HL-60/S4 (cell line): ENCODE results near the gene MRPL53.

Experiments used
- in situ Hi-C: fragments of 300-500 bp; cut with MboI; formaldehyde crosslinking; loops from 2 replicates; pipeline ENCODE4 v1.14.3; 2022; ENCODE audit warnings: low sequenced_read_pairs

MRPL53 gene

DNA sequence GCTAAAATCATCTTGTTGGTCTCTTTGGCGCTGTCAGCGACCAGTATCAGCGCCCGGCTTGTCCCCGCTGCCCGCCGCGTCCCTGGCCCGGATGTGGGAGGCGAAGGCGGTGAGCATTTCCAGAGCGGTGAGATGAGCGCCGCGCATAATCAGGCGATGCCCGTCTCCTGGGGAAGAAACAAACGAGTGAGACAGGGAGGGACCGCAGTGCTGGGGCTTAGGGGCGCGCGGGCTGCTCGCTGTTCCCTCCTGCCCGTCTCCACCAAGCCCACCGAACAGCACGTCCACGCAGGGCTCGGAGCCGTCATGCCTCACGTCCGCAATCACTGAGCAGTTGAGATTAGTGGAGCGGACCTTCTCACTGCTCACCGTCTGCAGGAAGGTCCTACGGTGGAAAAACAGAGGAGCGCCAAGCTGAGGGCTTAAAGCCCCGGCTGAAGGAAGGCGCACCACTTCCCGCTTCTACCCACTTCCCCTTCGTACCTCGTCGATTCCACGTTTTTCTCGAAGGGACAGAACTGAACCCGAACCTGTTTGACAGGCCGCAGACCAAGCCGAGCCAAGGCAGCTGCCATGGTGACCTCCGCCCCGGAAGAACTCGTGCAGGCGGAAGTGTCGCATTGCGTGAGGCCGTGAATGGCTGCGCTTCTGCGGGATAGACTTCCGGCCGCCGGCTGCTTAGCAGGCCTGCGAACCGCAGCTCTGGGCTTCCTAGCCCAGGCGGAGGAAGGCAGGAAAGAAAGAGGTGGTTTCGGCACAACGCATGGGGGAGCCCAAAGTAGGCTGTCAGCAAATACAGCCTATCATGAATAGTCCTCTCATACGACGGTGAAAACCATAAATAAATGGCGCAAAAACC is at the start of gene MRPL53:
MRPL53 (minus strand) TSS at position 595 of the 859 bp plus-strand sequence; CDS start at position 575, 20 bp downstream.
- in situ Hi-C loops = no loop called here

DNA sequence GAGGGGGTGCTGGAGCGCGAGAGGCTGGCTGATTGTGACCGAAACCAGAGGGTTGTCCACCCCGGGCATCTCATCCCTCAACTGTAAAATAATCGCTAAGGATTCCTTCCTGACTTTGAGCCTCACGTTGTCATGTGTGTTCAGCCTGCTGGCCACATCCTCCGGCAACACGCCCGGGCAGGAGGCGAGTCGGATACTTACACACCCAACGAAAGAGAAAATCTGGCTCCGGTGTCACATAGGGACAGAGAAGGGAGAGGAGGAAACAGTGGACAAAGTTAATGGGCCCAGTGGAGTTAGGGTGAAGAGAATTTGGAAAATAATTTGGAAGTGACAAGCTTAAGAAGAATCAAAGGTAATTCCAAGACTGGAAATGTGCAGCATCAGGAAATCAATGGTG is 44.2 kb upstream of the MRPL53 start:
- in situ Hi-C loops = no loop called here

DNA sequence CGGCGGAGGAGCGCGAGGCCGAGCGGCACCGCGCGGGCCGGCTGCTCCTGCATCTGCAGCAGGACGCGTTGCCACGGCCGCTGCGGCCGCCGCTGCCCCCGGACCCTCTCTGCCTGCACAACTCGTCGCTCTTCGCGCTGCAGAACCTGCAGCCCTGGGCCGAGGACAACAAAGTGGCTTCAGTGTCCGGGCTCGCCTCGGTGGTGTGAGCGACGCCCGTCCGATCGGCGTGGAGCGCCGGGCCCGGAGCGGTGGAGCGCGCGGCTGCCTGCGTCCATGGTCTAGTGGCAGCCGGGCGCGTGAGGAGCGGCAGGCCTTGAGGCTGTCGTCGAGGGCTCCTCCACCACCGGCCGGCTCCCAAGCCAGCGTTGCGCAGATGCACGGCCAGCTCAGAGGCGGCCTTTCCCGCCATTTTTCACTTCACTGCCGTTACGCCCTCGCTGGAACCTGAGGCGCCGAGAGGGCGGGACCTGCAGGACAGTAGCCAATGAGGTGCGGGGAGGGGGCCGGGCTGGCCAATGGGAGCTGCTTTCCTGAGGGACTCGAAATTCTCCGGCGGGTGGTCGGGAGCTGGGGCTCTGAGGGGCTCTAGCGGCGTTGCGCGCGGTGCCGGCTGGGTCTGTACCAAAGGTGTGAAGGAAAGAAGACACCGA is 43.6 kb upstream of the MRPL53 start:
- in situ Hi-C loops = no loop called here

DNA sequence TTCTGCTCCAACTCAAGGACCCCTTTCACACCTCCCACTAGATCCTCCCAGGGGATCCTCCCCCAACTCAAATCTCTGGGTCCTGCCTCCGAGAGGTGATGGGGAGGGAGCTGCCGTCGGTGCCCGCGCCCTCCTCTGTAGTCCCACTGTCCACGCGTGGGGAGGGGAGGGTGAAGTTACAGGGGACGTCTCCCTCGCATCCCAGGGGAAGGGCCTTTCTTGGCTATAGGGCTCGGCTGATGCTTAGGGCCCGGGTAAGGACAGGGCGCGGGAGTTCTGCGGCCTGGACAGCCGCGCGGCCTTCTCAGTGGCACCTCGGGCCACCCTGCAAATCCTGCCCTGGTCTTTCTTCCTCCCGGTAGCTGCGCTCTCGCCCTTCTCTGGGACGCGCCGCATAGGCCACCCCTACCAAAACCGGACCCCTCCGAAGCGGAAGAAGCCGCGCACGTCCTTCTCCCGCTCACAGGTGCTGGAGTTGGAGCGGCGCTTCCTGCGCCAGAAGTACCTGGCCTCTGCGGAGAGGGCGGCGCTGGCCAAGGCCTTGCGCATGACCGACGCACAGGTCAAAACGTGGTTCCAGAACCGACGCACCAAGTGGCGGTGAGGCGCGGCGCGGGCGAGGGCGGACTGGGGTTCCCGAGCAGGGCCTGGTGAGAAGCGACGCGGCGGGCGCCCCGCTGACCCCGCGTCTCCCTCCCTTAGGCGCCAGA is 42.9 kb upstream of the MRPL53 start:
- in situ Hi-C loops = no loop called here

DNA sequence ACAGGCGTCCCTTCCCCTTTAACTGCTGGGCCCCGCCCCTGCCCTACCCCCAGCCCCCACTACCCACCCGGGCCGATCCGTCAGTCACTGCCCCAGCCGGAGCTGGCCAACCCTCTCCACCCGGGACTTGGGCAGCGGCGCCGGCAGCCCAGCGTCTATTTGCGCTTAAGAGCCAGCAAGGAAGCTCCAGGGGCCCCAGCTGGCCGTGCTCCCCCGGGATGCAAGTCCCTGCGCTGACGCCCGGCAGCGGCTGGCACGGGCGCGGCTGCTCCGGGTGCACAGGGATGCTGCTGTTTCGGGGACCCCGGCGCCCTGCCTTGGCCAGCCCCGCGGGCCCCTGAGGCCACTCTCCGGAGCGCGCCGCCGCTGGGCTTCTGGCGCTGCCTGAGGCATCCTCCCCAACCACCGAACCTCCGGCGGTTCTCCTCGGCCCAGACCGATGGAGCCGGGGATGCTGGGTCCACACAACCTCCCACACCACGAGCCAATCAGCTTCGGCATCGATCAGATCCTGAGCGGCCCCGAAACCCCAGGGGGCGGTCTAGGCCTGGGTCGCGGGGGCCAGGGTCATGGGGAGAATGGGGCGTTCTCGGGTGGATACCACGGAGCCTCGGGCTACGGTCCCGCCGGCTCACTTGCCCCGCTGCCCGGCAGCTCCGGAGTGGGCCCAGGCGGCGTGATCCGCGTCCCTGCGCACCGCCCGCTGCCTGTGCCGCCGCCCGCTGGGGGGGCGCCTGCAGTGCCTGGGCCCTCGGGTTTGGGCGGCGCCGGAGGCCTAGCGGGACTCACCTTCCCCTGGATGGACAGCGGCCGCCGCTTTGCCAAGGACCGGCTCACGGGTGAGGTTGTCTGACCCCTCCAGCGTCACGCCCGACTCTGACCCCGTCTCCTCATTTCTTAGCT is 42.1 kb upstream of the MRPL53 start, which contains the start of gene TLX2:
TLX2 (plus strand) TSS at position 83 of the 903 bp plus-strand sequence; CDS start at position 440, 357 bp downstream.
- in situ Hi-C loops = no loop called here

DNA sequence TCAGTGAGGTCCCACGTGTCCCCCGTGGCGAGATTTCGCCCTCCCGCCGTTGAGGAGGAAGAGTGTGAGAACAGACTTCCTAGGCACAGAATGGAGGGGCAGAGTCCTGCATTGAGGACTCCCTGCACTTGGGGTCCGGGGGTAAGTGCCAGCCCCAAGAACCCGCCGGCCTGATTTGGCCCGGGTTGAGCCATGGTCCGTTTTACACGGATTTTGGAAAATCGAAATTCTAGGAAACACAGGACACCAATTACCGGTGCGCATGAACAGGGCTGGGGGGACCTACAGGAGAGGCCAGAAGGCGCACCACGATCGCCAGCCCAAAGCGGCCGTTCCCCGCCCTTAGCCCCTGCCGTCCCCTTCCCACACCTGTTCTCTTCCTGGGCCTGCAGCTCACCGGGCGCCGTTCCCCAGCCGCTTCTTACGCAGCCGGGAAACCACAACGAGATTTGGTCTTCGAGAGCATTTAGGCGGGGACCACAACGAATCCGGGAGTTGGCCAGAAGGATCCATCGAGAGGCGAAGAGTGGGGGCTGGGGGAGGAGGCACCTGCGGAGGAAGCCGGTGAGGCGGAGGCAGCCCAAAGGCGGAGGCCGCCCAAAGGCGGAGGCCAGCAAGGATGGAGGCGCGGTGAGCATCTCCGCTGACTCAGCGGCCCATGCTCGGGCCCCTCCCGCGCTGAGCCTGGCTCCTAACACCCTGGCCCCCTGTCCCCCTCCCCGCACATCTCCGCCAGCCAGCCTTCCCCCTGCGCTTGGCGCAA is 41.3 kb upstream of the MRPL53 start:
- in situ Hi-C loops = no loop called here

DNA sequence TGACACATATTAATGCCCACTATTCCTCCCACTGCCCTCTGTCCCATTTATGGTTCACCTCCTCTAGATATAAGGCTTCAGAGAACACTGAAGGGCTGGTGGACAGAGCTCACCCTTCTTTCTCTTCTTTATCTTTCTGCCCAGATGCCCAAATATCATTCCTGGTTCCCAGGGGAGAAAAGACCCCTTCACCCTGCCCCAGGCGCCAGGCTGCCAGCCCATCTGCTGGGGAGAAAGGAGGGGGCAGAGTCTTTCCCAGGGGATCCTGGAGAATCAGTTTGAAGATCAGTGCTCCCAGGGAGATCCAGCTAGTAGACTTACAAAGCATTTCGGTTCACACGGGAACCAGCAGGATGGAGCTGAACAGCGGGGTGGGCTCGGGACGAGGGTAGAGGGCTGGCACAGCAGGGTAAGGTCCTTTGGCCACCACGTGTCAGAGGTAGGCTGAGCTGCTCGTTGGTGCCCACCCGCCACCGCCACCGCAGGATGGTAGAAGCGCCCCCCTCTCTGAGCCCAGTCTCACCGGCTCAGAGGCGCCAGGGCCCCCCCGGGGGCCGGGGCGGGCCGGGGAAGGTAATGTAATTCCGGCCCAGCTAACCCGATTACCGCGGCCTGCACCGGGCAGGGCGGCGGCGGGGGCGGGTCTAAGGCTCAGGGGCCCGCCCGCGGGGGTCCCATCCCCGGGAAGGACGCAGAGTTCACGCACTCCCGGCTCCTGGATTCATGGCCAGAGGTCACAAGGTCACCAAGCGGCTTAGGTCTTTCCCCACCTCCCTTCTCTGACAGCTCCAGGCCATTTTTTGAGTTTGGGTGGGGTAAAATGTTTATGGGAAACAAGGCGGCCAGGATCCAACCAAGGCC is 40.5 kb upstream of the MRPL53 start:
- in situ Hi-C loops = no loop called here

DNA sequence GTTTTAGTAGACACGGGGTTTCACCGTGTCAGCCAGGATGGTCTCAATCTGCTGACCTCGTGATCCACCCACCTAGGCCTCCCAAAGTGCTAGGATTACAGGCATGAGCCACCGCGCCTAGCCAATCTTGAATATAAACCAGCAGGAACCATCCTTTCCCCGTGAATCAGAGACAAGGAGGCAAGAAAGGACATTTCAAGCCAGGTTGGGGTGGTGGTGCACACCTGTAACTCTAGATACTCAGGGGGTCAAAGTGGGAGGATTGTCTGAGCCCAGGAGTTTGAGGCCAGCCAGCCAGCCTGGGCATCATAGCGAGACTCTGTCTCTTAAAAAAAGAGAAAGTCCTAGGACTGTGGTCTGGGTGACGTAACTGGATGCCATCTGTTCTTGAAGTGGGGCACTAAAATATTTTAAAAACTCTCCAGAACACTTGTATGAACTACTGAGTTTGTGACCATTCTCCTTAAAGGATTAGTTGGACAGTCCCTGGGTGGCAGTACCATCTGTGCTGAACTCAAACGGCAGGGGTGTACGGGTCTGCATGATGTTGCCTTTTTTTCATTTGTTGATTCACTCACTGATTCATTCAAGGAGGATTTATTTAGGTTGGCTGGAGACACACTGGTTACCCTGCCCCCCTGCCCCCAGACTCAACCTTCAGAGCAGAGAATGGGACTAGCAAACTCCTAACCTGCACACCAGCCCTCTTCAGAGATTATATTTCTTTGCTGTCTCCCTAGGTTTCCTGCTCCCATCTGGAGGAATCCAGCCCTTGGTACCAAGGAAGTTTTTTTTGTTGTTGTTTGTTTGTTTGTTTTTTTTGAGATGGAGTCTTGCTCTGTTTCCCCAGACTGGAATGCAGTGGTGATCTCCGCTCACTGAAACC is 38.9 kb upstream of the MRPL53 start:
- in situ Hi-C loops = no loop called here

DNA sequence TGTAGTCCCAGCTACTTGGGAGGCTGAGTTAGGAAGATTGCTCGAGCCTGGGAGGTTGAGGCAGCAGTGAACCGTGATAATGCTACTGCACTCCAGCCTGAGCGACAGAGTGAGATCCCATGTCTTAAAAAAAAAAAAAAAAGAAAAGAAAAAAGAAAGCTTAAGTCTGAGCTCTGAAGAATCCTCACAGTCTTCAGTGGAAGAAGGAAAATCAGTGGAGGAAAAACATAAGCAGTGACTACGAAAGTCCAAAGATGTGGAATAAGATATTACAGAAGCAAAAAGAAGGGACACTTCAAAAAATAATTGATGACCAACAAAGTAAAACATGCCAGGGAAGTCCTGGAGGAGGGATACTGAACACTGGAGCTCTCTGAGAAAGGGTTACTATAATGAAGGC is 37.8 kb upstream of the MRPL53 start:
- in situ Hi-C loops = no loop called here

DNA sequence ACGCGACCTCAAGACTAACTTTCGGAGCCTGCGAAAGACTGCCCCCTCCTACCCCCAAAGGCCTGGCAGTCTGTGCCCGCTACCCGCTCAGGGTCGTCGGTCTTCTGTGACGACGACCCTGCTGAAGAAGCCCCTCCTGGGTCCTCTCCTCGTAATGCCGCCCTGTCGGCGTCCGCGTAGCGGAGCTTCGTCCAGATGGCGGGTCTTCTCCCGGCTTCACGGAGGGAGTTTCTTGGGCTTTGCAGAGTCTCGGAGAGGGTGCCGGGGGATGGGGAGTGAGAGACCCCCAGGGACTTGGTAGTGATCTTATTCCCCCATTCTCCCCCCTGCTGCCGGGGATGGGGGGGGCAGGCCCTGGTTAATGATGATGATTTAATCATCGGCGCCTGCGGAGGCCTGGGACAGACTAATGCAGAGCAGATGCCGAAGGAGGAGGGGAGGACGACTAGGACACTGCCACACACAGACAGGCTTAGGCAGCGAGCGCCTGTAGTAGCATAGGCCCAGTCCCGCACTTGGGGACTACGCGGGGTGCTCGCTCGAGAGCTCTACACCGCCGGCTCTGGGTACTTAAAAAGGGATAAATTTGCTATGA is 35.5 kb upstream of the MRPL53 start:
- in situ Hi-C loops = no loop called here

DNA sequence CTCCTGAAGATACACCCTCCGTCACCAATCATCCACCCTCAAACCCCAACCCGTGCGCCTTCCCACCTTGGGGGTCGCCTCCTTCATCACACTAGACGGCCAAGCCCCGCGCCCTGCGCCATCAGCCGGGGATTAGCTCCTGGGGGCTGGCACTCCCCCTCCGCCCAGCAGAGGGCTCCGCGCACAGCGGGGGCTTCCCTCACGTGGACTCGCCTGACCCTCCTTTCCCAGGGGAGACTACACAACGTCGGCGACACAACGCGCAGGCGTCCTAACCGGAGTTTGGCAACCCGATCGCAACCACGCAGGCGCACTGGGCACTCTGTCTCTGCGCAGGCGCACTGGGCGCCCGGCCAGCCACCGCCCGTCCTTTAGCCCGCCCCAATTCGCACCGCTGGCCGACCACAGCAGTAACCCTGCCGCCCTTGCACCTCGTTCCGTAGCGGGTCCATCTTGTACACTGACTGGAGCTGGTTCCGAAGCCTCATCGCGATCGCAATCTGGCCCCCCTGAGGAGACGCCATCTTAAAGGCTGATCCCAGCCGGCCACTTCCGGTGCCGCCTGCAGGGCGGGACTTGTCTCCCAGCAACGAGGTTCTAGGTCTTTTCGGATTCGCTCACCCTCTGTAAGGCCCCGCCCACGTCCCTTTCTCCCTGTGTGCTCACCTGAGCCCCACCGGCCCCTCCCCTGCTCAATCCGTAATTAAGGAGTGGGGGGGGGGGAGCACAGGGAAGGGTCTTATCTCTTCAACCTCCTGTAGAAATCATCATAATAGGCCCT is 34.9 kb upstream of the MRPL53 start, which contains the start of gene PCGF1:
PCGF1 (minus strand) TSS at position 551 of the 781 bp plus-strand sequence; CDS start at position 524, 27 bp downstream.
- in situ Hi-C loops = no loop called here

DNA sequence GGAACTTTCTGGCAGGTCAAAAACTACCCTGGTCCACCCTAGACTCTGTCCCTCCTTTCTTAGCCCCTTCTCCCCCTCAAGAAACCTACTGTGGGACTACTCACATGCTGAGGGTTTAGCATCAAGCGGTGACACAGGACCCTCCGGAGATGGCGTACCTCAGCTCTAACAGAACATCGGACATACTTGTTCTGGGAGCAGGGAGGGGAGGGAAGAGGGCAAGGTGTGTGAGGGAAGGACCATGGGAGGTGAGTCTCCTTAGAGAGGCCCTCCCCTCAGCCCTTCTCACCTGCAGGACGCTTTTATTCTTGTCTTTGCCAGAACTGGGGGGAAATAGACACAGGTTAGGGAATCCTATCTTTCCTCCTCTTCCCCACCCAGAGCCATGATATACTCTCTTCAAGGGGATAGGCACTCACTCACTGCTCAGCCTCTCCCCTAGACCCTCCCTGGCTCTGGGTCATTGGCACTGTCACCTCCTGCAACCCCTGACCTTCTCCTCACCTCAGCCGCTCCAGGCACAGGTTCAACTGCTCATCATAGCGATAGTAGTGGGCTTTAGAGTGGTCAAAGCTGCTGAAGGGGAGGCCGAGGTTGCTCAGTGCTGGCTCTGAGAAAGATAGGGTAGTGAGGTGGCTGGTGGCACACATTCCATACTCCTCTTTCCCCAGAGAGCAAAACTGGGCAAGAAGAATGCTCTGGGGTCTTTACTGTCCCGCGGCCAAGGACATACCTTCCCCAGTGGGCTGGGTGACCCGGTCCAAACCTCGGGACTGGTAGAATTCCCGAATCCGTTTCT is 33.2 kb upstream of the MRPL53 start:
- in situ Hi-C loops = no loop called here

DNA sequence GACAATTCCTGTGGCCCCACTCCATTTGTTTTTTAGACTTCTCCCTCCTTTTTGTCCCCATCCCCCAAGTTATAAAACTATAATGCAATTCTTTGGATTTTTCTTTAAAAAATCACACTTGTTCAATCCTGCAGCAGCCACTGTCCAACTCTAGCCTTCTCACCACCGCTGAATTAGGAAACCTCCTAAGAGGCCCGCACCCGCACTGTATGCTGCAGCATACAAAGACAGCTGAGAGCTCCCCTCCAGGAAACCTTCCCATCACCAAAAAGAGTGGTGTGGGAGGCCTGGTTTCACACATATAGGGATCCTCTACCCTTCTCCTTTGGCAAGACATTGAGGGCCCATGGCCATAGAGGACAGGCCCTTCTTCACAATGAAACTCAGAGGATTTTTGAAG is 32.1 kb upstream of the MRPL53 start:
- in situ Hi-C loops = no loop called here

DNA sequence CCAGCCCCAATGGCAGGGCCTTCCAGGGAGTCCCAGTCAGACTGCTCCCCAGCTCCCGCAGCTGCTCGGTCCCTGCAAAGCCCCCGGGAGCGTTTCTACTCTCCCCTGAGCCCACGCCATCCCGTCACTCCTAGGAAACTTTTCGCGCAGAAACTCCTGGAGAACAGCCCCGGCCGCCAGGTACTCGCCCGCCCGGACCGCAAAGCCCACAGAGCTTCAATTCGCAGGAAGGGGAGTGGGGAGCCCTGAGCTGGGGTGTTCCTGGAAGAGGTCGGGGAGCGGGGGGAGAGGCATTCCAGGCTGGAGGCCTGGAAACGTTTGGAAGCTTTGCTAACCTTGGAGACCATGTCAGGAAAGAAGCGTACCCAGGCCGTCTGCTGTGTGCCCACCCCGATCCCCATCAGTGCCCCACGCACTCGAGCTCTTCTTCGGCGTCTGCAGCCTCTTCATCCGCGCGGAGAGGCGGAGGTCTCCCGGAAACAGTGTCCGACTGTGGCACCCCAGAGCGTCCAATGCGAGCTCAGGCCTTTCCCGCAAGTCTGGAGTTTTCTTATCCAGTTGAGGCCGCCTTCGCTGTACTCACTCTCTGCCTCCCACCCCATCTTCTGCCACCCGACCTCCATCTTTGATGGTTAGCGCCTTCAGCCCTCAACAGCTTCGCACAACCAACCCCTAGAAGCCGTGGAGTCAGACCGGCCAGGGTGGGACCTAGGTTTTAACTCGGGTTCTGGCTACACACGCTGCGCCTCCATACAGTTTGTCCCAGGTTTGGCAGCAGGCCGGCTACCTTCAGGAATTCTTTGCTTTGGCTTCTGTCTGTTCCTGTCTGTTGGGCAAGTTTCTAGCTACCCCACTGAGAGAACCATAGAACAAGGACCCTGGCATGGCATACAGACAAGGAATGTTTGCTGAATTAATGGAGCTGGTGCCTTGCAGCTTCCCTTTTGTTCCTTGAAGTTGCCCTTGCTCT is 31.3 kb upstream of the MRPL53 start:
- in situ Hi-C loops = no loop called here
